Stimulated activated memory B cell treated with anti-CD40 and anti-IgM and Interleukin-4, amounts not matched to agents 10 μg/mL and 1 μg/mL and 100 μg/mL, for 72 hours (primary cell): ENCODE data around the gene ANKRD44.

ENCODE experiments used
- ATAC-seq: fragments of 150-1000 bp; cut with Tn5 transposase; 2 replicates; pipeline ENCODE4 v1.10.0; 2021
- H3K27ac Mint-ChIP-seq: one replicate; pipeline ENCODE4 v1.8.0; 2022; ENCODE audit warnings: mild to moderate bottlenecking, mixed read lengths
- H3K27me3 Mint-ChIP-seq: one replicate; pipeline ENCODE4 v1.8.0; 2022; ENCODE audit warnings: mixed read lengths
- H3K36me3 Mint-ChIP-seq: one replicate; pipeline ENCODE4 v1.8.0; 2022; ENCODE audit warnings: mixed read lengths
- H3K4me1 Mint-ChIP-seq: one replicate; pipeline ENCODE4 v1.8.0; 2022; ENCODE audit warnings: mixed read lengths
- H3K4me3 Mint-ChIP-seq: one replicate; pipeline ENCODE4 v1.8.0; 2022; ENCODE audit warnings: mild to moderate bottlenecking, moderate library complexity, mixed read lengths
- H3K9me3 Mint-ChIP-seq: one replicate; pipeline ENCODE4 v1.8.0; 2022; ENCODE audit warnings: mixed read lengths

The ANKRD44 gene

DNA sequence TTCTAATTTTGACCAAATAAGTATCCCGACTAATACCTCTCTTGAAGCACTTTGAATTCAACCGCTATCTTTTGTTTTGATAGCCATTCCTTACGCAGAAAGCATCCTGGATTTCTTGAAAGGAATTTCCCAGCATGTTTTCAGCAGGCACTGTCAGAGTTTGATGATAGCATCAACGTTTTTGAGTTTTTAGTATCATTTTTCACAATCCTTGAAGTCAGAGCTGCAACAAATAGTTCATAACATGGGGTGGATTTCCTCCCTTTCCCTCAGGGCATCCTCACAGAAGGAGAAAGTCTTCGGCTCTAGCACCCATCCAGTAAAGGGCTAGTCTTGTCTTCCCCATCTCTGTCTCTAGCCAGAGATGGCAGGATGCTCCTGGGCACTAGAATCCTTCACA lies 46.2 kb downstream of the ANKRD44 start:
- no peaks in the 10 kb centered on the region for H3K9me3 Mint-ChIP-seq
- H3K27ac Mint-ChIP-seq, result peak overlapping the region; percentile 83
- no peak overlapping the region for H3K4me3 Mint-ChIP-seq
- H3K27me3 Mint-ChIP-seq, result no peaks in the 10 kb centered on the region
- peaks cover 19% of the 10 kb centered on the region for H3K36me3 Mint-ChIP-seq
- no peak for ATAC-seq
- H3K4me1 Mint-ChIP-seq, result peaks cover 85% of the 10 kb centered on the region

- H3K27me3 Mint-ChIP-seq, result no peaks in the 10 kb centered on the region
- no peak overlapping the region for H3K4me3 Mint-ChIP-seq
- H3K4me1 Mint-ChIP-seq, result peaks cover 85% of the 10 kb centered on the region
- no peak for ATAC-seq
- no peaks in the 10 kb centered on the region for H3K9me3 Mint-ChIP-seq
- peaks cover 19% of the 10 kb centered on the region for H3K36me3 Mint-ChIP-seq
- peak overlapping the region; percentile 83 for H3K27ac Mint-ChIP-seq
Observed at GRCh38 chr2:197263077-197263476, 47.5 kb downstream of the ANKRD44 start.

GRCh38 chr2:197261808-197262226 lies 48.8 kb downstream of the ANKRD44 start:
- no peaks in the 10 kb centered on the region for H3K9me3 Mint-ChIP-seq
- peaks cover 82% of the 10 kb centered on the region for H3K4me1 Mint-ChIP-seq
- peaks cover 14% of the 10 kb centered on the region for H3K36me3 Mint-ChIP-seq
- no peaks in the 10 kb centered on the region for H3K27me3 Mint-ChIP-seq
- H3K27ac Mint-ChIP-seq, result peak overlapping the region; percentile 83
- ATAC-seq, result peak; percentile 78
- H3K4me3 Mint-ChIP-seq, result peak overlapping the region; percentile 22

- H3K4me3 Mint-ChIP-seq, result no peak overlapping the region
- H3K27ac Mint-ChIP-seq, result peak overlapping the region; percentile 90
- no peaks in the 10 kb centered on the region for H3K9me3 Mint-ChIP-seq
- peaks cover 82% of the 10 kb centered on the region for H3K4me1 Mint-ChIP-seq
- ATAC-seq, result no peak
- H3K27me3 Mint-ChIP-seq, result no peaks in the 10 kb centered on the region
- peaks cover 14% of the 10 kb centered on the region for H3K36me3 Mint-ChIP-seq
Observed at GRCh38 chr2:197259470-197259999, 51.0 kb downstream of the ANKRD44 start.

- H3K27me3 Mint-ChIP-seq, result no peaks in the 10 kb centered on the region
- H3K4me3 Mint-ChIP-seq, result peak overlapping the region; percentile 31
- H3K9me3 Mint-ChIP-seq, result no peaks in the 10 kb centered on the region
- H3K36me3 Mint-ChIP-seq, result peaks cover 9% of the 10 kb centered on the region
- H3K27ac Mint-ChIP-seq, result peak overlapping the region; percentile 90
- peak; percentile 13 for ATAC-seq
- peaks cover 82% of the 10 kb centered on the region for H3K4me1 Mint-ChIP-seq
Observed at GRCh38 chr2:197258580-197258979, 52.0 kb downstream of the ANKRD44 start.

- Mint-ChIP-seq H3K27ac (peak overlapping the region; percentile 90), H3K4me3 (peak overlapping the region; percentile 79), H3K36me3 (no peaks in the 10 kb centered on the region), H3K9me3 (no peaks in the 10 kb centered on the region), H3K4me1 (peaks cover 65% of the 10 kb centered on the region), H3K27me3 (no peaks in the 10 kb centered on the region)
- no peak for ATAC-seq
Observed at GRCh38 chr2:197256547-197257170, 53.9 kb downstream of the ANKRD44 start.

GRCh38 chr2:197256021-197256420 lies 54.6 kb downstream of the ANKRD44 start:
- ATAC-seq, result no peak
- Mint-ChIP-seq H3K27ac (peak overlapping the region; percentile 90), H3K27me3 (no peaks in the 10 kb centered on the region), H3K9me3 (no peaks in the 10 kb centered on the region), H3K36me3 (no peaks in the 10 kb centered on the region), H3K4me1 (peaks cover 69% of the 10 kb centered on the region), H3K4me3 (peak overlapping the region; percentile 79)

DNA sequence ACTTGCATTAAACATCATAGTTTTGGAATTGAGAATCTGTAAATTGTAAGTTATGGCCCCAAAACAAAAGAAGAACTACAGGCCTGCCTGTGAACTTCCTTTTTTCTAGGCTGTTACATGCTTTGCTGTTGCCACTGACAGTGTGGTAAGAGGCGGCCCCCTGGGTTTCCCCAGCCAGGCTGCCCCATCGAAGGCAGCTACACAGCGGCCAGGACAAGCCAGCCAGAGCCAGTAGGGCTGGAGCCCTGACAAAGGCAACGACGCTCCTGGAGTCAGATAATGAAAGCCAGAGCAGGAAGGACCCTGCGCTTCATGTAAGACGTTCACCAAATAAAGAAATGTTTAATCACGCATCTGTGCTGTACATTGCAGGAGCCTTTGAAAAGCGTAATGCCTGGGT lies 55.0 kb downstream of the ANKRD44 start:
- peak overlapping the region; percentile 90 for H3K27ac Mint-ChIP-seq
- H3K27me3 Mint-ChIP-seq, result no peaks in the 10 kb centered on the region
- no peaks in the 10 kb centered on the region for H3K36me3 Mint-ChIP-seq
- peak overlapping the region; percentile 79 for H3K4me3 Mint-ChIP-seq
- ATAC-seq, result peak; percentile 100
- peaks cover 72% of the 10 kb centered on the region for H3K4me1 Mint-ChIP-seq
- H3K9me3 Mint-ChIP-seq, result no peaks in the 10 kb centered on the region

DNA sequence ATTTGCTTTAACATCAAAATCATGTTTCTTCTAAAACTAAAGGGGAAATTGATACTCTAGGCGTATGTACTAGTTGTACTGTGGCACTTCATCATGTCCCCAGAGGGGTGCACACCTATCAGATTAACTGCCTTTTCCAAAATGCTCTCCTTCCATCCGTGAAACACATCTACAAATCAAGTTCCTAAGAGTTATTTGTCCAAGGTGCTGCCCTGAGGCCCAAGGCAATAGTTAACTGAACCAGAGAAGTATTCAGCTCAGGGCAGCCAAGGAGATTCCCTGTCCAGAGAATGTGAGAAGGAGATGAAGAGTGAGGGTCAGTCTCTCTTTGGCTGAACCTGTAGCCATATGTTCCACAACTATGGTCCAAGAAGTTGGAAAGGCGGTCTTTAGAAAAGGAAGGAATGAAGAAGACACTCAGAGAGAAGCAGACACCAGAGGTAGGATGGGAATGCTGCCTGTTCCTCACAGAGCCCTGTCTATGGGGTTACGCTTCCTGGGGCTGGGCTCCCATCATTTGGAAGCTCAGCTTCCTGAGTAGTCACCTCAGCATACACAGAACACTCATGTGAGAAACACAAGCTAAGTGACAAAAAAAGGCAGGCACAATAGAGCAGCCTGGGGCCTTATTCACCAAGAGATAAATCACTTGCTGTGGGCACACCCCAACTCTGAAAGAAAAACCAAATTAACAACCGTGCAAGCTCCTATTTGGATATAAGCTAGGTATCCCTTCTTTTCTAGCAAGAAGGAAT lies 55.6 kb downstream of the ANKRD44 start:
- peak overlapping the region; percentile 79 for H3K4me3 Mint-ChIP-seq
- no peaks in the 10 kb centered on the region for H3K36me3 Mint-ChIP-seq
- no peaks in the 10 kb centered on the region for H3K9me3 Mint-ChIP-seq
- peak overlapping the region; percentile 90 for H3K27ac Mint-ChIP-seq
- peak; percentile 61 for ATAC-seq
- H3K4me1 Mint-ChIP-seq, result peaks cover 77% of the 10 kb centered on the region
- H3K27me3 Mint-ChIP-seq, result no peaks in the 10 kb centered on the region

GRCh38 chr2:197251576-197251975 lies 59.0 kb downstream of the ANKRD44 start:
- no peak overlapping the region for H3K4me3 Mint-ChIP-seq
- no peaks in the 10 kb centered on the region for H3K27me3 Mint-ChIP-seq
- H3K27ac Mint-ChIP-seq, result peak overlapping the region; percentile 76
- H3K9me3 Mint-ChIP-seq, result no peaks in the 10 kb centered on the region
- H3K36me3 Mint-ChIP-seq, result peaks cover 15% of the 10 kb centered on the region
- ATAC-seq, result no peak
- H3K4me1 Mint-ChIP-seq, result peaks cover 78% of the 10 kb centered on the region

- Mint-ChIP-seq H3K9me3 (no peaks in the 10 kb centered on the region), H3K27ac (peak overlapping the region; percentile 76), H3K4me1 (peaks cover 78% of the 10 kb centered on the region), H3K36me3 (peaks cover 19% of the 10 kb centered on the region), H3K4me3 (no peak overlapping the region), H3K27me3 (no peaks in the 10 kb centered on the region)
- no peak for ATAC-seq
Observed at GRCh38 chr2:197251163-197251562, 59.4 kb downstream of the ANKRD44 start.

DNA sequence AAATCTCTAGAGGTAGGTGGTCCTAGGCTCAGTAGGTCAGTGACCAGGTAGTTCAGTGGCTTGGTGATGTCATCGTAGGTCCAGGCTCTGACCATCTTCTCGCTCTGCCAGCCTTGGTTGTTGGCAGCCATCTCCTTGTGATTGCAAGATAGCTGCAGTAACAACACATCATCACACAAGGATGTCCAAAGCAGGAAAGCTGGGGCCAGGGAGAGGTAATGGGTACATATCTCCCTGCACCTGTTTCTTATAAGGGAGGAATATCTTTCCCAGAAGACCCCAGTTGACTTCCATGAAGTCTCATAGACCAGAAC lies 60.5 kb downstream of the ANKRD44 start:
- Mint-ChIP-seq H3K9me3 (no peaks in the 10 kb centered on the region), H3K36me3 (peaks cover 19% of the 10 kb centered on the region), H3K4me3 (no peak overlapping the region), H3K27me3 (no peaks in the 10 kb centered on the region), H3K27ac (peak overlapping the region; percentile 76), H3K4me1 (peaks cover 67% of the 10 kb centered on the region)
- ATAC-seq, result no peak

DNA sequence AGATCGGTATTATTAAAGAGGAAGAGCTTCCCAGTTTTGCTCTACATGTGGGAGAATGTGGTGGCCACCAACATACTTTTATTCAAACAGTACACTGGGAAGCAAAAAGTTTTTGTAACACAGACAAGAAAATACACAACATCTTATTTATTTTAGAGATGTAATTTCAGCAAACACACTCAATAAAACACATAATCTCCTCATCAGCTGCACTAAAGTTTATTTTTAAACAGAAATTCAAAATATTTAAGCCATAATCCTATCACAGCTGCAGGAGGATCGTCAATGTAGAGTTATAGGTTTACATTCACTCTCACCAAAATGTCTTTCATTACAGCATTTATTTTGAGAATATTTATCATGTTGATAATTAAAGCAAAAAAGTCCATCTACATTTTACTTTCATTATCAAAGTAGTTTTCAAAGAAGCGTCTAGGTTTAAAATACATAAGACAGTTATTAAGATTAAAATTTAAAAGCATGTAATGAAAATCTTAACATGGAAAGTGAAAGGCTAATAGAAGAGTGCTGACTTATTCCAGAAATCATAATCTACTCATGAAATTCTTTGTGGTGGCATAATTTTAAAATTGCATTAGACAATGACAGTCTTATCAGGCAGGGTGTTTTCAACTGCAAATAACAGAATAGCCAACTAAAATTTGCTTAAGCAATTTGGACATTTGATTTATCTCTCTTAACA lies 61.0 kb downstream of the ANKRD44 start:
- Mint-ChIP-seq H3K36me3 (peaks cover 20% of the 10 kb centered on the region), H3K4me1 (peaks cover 66% of the 10 kb centered on the region), H3K27me3 (no peaks in the 10 kb centered on the region), H3K27ac (peak overlapping the region; percentile 76), H3K9me3 (no peaks in the 10 kb centered on the region), H3K4me3 (no peak overlapping the region)
- no peak for ATAC-seq

DNA sequence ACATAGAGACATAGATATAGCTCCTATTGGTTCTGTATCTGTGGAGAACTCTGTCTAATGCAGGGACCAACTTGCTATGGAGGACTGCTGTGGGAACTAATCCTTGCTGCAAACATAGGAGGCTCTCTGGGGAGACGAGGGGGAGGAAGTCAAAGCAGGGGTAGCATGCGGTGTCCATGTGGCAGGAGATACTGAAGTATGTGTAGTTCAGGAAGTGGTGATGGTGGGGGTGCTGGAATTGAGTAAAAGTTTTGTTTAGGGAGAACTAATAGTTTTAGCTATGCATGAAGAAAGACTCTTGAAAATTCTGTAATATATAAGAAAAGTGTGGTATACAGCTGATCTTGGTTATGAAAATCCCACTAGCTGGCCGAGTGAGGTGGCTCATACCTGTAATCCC lies 62.0 kb downstream of the ANKRD44 start:
- no peak for ATAC-seq
- peaks cover 66% of the 10 kb centered on the region for H3K4me1 Mint-ChIP-seq
- H3K27ac Mint-ChIP-seq, result peak overlapping the region; percentile 76
- H3K9me3 Mint-ChIP-seq, result no peaks in the 10 kb centered on the region
- peak overlapping the region; percentile 35 for H3K4me3 Mint-ChIP-seq
- peaks cover 29% of the 10 kb centered on the region for H3K36me3 Mint-ChIP-seq
- H3K27me3 Mint-ChIP-seq, result no peaks in the 10 kb centered on the region

DNA sequence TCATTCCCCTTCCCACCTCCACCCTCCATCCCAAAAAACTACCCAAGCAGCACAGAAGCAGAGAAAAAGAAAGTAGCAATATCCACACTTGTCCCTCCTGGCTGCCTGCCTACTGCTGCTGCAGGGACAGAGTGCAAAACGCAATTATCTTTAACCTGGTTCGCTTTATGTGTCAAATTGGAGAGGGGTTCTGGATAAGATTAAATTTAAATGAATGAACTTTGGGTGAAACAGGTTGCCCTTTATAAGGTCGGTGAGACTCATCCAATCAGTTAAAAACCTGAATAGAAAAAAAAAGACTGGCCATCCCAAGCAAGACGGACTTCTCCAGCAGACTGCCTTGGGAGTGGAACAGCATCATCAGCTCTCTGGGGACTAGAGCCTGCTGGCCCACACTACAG lies 62.6 kb downstream of the ANKRD44 start:
- Mint-ChIP-seq H3K36me3 (peaks cover 31% of the 10 kb centered on the region), H3K4me3 (no peak overlapping the region), H3K27me3 (no peaks in the 10 kb centered on the region), H3K27ac (peak overlapping the region; percentile 76), H3K9me3 (no peaks in the 10 kb centered on the region), H3K4me1 (peaks cover 67% of the 10 kb centered on the region)
- ATAC-seq, result no peak
